HepG2 (cell line): Measurements from ENCODE around the gene ABHD2. TPM values are rescaled to one million over a fixed set of nuclear protein-coding genes. Genes with fewer than 3 reads are reported as not detected.
"Not testable (repeated sequence)": the region's sequence is repeated elsewhere in the genome, so short reads cannot be mapped to it uniquely, and the experiment has no call there.

Experiments
- ATAC-seq: fragments of 200-7000 bp; cut with Tn5 transposase; 3 replicates; pipeline ENCODE4 v1.9.1; 2020; ENCODE audit warnings: mild to moderate bottlenecking, moderate library complexity
- BruUV-seq: library from RNA; stranded (reverse); fragments of 400-500 nt; replicated peaks from 2 replicates; lab custom pipeline; 2021; lab: Mats Ljungman, UMichigan
- CTCF ChIA-PET: fragments of 300-600 bp; formaldehyde crosslinking; extraction: SDS; loops from one replicate; lab custom pipeline; 2021; ENCODE audit warnings: low total read pairs, inconsistent platforms, low intra/inter-chr PET ratio; lab: Yijun Ruan, JAX
- POLR2A ChIA-PET: fragments of 350-600 bp; sonication (Branson Sonifier 250); formaldehyde crosslinking; loops from one replicate; lab custom pipeline; 2020; ENCODE audit warnings: antibody characterized with exemption, inconsistent platforms; lab: Yijun Ruan, JAX
- DNase-seq: peaks from one replicate; pipeline ENCODE4 v3.0.0-alpha.2; 2015; ENCODE audit warnings: low spot score
- FAIRE-seq: peaks from 3 replicates; lab custom pipeline; 2011; peaks lifted over from hg19 to GRCh38; lab: Jason Lieb, UNC
- H2AFZ ChIP-seq: one replicate; pipeline ENCODE4 v1.6.1; 2011; ENCODE audit warnings: low read length, inconsistent platforms
- H3K27ac ChIP-seq: fragments of 300-600 bp; 3 replicates; pipeline ENCODE4 v1.8.0; 2011; ENCODE audit warnings: mixed run types, mild to moderate bottlenecking, mixed read lengths, low read length, inconsistent platforms; ENCODE audit not compliant: insufficient read depth; ENCODE audit errors: extremely low read length
- H3K27me3 ChIP-seq, 2 experiments: fragments of 200-600 bp in 1 of 2; 2 replicates in 1 of 2; 3 replicates in 1 of 2; pipeline versions ENCODE4 v1.6.0 to v1.8.0; 2011; ENCODE audit warnings: low read length in 2 of 2, mild to moderate bottlenecking in 2 of 2, moderate library complexity in 2 of 2, inconsistent platforms in 1 of 2; ENCODE audit not compliant: insufficient read depth in 2 of 2, control insufficient read depth in 1 of 2
- H3K36me3 ChIP-seq, 2 experiments: fragments of 200-600 bp in 1 of 2; replicated peaks in 1 of 2; 2 replicates in 1 of 2; 3 replicates in 1 of 2; pipeline versions ENCODE4 v1.5.1 to v1.8.0; 2011; ENCODE audit warnings: low read length in 2 of 2, inconsistent platforms in 1 of 2; ENCODE audit not compliant: insufficient read depth in 2 of 2, control insufficient read depth in 1 of 2
- H3K4me1 ChIP-seq: 2 replicates; pipeline ENCODE4 v1.5.1; 2012; ENCODE audit warnings: low read length, inconsistent platforms; ENCODE audit not compliant: insufficient read depth
- H3K4me2 ChIP-seq: 2 replicates; pipeline ENCODE4 v1.6.0; 2011; ENCODE audit warnings: low read depth, low read length, inconsistent platforms
- H3K4me3 ChIP-seq, 3 experiments: fragments of 200-600 bp in 1 of 3; sonication (generic), shearing (Covaris generic) in 1 of 3; replicated peaks in 1 of 3; 2 replicates each; pipeline ENCODE4 v1.5.1; 2011 to 2016; ENCODE audit warnings: low read length in 3 of 3, inconsistent platforms in 2 of 3, low read depth in 2 of 3, mild to moderate bottlenecking in 2 of 3, control low read depth in 1 of 3, mixed read lengths in 1 of 3; ENCODE audit not compliant: insufficient read depth in 1 of 3
- H3K79me2 ChIP-seq: one replicate; pipeline ENCODE4 v1.6.1; 2011; ENCODE audit warnings: low read length, inconsistent platforms; ENCODE audit not compliant: insufficient read depth
- H3K9ac ChIP-seq: 2 replicates; pipeline ENCODE4 v1.6.0; 2011; ENCODE audit warnings: mild to moderate bottlenecking, low read depth, low read length, inconsistent platforms; ENCODE audit not compliant: insufficient read depth
- H3K9me3 ChIP-seq: 2 replicates; pipeline ENCODE4 v1.5.1; 2012; ENCODE audit warnings: mild to moderate bottlenecking, low read length
- H4K20me1 ChIP-seq: 2 replicates; pipeline ENCODE4 v1.6.0; 2011; ENCODE audit warnings: inconsistent platforms, mild to moderate bottlenecking, low read length, moderate library complexity; ENCODE audit not compliant: insufficient read depth
- GATA4 ChIP-seq: sonication (generic); IDR thresholded peaks from 2 replicates; pipeline ENCODE4 v1.6.1; 2016; ENCODE audit warnings: antibody characterized with exemption, low read depth, borderline replicate concordance
- JARID2 ChIP-seq: sonication (generic); formaldehyde crosslinking; IDR thresholded peaks from 2 replicates; pipeline ENCODE4 v1.8.1; 2023; ENCODE audit warnings: missing genetic modification reagents, inconsistent platforms; ENCODE audit not compliant: insufficient replicate concordance
- KDM2A ChIP-seq: sonication (generic); formaldehyde crosslinking; IDR thresholded peaks from 2 replicates; pipeline ENCODE4 v1.4.0; 2020; ENCODE audit warnings: low read depth, missing genetic modification reagents, borderline replicate concordance
- POLR2AphosphoS2 ChIP-seq: IDR thresholded peaks from 2 replicates; pipeline ENCODE4 v1.6.1; 2011; ENCODE audit warnings: low read depth, low read length, improper control_type of control experiment
- YEATS4 ChIP-seq: sonication (generic); formaldehyde crosslinking; IDR thresholded peaks from 2 replicates; pipeline ENCODE4 v1.4.0; 2020; ENCODE audit warnings: missing genetic modification reagents, borderline replicate concordance
- ZNF205 ChIP-seq: IDR thresholded peaks from 2 replicates; pipeline ENCODE4 v1.6.1; 2018; ENCODE audit warnings: missing biosample characterization, missing genetic modification reagents
- WGBS: methylation state at CpG from one replicate; pipeline ENCODE4 v1.1.6; 2017; ENCODE audit warnings: low lambda C conversion rate; 5-methylcytosine and 5-hydroxymethylcytosine counted together
- in situ Hi-C: cut with HindIII; loops from 2 replicates; pipeline ENCODE4 v1.10.0; 2017; ENCODE audit warnings: low pct_unique_long_range_greater_than_20kb; ENCODE audit not compliant: extremely low pct_ligation_motif_present
- intact Hi-C: fragments of 100-400 bp; cut with micrococcal nuclease; formaldehyde crosslinking; loops from one replicate; pipeline ENCODE4 v1.10.0; 2022; ENCODE audit not compliant: unreplicated experiment
- polyA plus RNA-seq, 8 experiments: library from polyadenylated mRNA; depleted of rRNA in 3 of 8; stranded (reverse) in 7 of 8; unstranded in 1 of 8; fragments of >200 nt; fragmentation: Illumina TruSeq in 4 of 8; extraction: Trizol in 4 of 8; gene quantifications; 2 replicates each; pipeline versions ENCODE4 v1.2.1 to v1.2.3, GENCODE V29; 2011 to 2016; ENCODE audit warnings: low read depth in 4 of 8, missing spikeins in 1 of 8, mixed read lengths in 1 of 8; ENCODE audit not compliant: insufficient read depth in 1 of 8
- total RNA-seq, 5 experiments: library from RNA; depleted of rRNA; stranded (reverse); fragments of >200 nt; fragmentation: Illumina TruSeq; extraction: Trizol; gene quantifications; 2 replicates each; pipeline ENCODE4 v1.2.3, GENCODE V29; 2016; ENCODE audit warnings: low read depth in 1 of 5
- TF ChIP-seq, protein P1 (sequence below): sonication (generic); formaldehyde crosslinking; IDR thresholded peaks from 2 replicates; pipeline ENCODE4 v1.4.0; 2020; ENCODE audit warnings: missing genetic modification reagents, borderline replicate concordance

The ABHD2 gene
- total and polyA plus RNA-seq, 2 of the 13 experiments (the other 11 are each of a cell fraction or from before 2014, with no cell fraction given), result 14.8 to 22.4 TPM

DNA sequence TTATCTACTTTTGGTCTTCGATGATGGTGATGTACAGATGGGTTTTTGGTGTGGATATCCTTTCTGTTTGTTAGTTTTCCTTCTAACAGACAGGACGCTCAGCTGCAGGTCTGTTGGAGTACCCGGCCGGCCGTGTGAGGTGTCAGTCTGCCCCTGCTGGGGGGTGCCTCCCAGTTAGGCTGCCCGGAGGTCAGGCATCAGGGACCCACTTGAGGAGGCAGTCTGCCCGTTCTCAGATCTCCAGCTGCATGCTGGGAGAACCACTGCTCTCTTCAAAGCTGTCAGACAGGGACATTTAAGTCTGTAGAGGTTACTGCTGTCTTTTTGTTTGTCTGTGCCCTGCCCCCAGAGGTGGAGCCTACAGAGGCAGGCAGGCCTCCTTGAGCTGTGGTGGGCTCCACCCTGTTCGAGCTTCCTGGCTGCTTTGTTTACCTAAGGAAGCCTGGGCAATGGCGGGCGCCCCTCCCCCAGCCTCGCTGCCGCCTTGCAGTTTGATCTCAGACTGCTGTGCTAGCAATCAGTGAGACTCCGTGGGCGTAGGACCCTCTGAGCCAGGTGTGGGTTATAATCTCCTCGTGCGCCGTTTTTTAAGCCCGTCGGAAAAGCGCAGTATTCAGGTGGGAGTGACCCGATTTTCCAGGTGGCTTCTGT is 39.1 kb upstream of the ABHD2 start:
- H3K9me3 ChIP-seq, H3K36me3 ChIP-seq, H3K4me2 ChIP-seq, CTCF ChIA-PET, H2AFZ ChIP-seq, intact Hi-C loops, H3K4me3 ChIP-seq, H3K27me3 ChIP-seq, FAIRE-seq, H4K20me1 ChIP-seq, H3K9ac ChIP-seq, in situ Hi-C loops, H3K27ac ChIP-seq, ATAC-seq, H3K79me2 ChIP-seq, BruUV-seq, POLR2A ChIA-PET, DNase-seq: not testable (repeated sequence)
- WGBS, result 38% methylated on average over 20 of the region's 21 CpGs
- TF ChIP-seq, protein P1, sequence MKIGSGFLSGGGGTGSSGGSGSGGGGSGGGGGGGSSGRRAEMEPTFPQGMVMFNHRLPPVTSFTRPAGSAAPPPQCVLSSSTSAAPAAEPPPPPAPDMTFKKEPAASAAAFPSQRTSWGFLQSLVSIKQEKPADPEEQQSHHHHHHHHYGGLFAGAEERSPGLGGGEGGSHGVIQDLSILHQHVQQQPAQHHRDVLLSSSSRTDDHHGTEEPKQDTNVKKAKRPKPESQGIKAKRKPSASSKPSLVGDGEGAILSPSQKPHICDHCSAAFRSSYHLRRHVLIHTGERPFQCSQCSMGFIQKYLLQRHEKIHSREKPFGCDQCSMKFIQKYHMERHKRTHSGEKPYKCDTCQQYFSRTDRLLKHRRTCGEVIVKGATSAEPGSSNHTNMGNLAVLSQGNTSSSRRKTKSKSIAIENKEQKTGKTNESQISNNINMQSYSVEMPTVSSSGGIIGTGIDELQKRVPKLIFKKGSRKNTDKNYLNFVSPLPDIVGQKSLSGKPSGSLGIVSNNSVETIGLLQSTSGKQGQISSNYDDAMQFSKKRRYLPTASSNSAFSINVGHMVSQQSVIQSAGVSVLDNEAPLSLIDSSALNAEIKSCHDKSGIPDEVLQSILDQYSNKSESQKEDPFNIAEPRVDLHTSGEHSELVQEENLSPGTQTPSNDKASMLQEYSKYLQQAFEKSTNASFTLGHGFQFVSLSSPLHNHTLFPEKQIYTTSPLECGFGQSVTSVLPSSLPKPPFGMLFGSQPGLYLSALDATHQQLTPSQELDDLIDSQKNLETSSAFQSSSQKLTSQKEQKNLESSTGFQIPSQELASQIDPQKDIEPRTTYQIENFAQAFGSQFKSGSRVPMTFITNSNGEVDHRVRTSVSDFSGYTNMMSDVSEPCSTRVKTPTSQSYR (CRISPR knock-in tag), result peak; percentile 30; the same call in 1 of the 2 replicates
- H3K4me1 ChIP-seq, result peaks cover 13% of the 10 kb centered on the region; the same call in 1 of the 2 replicates

- CTCF ChIA-PET, result no interaction called here
- WGBS, result 20% methylated on average over 2 of the region's 2 CpGs
- Histone ChIP-seq H3K4me2 (no peak overlapping the region), H3K79me2 (no peaks in the 10 kb centered on the region), H3K27ac (no peak overlapping the region), H3K4me3 (no peak overlapping the region), H4K20me1 (no peaks in the 10 kb centered on the region), H3K4me1 (peaks cover 27% of the 10 kb centered on the region), H3K36me3 (no peaks in the 10 kb centered on the region)
- no TSS peak for BruUV-seq
- in situ Hi-C loops (no loop called here), intact Hi-C loops (no loop called here)
- ATAC-seq, result no peak
- DNase-seq, result peak; percentile 12
- TF ChIP-seq KDM2A (CRISPR knock-in tag), result no peak
- TF ChIP-seq JARID2 (CRISPR knock-in tag), result no peak
- TF ChIP-seq ZNF205 (CRISPR knock-in tag), result no peak
- TF ChIP-seq GATA4, result no peak
- no peak for TF ChIP-seq YEATS4 (CRISPR knock-in tag)
- no peak for TF ChIP-seq POLR2AphosphoS2
- TF ChIP-seq, all 625 proteins: peak for 0
- POLR2A ChIA-PET, result no interaction called here
- Histone ChIP-seq H3K27me3 (no peaks in the 10 kb centered on the region; a peak in 1 of 5 replicates), H3K9me3 (no peaks in the 10 kb centered on the region), H2AFZ (no peak overlapping the region), H3K9ac (no peak overlapping the region)
- no peak for FAIRE-seq
Measured at GRCh38 chr15:89051875-89052274, 36.4 kb upstream of the ABHD2 start.
